GM12892 (cell line): ENCODE results near the gene EXD3.
"Not testable (repeated sequence)": the region's sequence is repeated elsewhere in the genome, so short reads cannot be mapped to it uniquely, and the experiment has no call there.

Experiments
- DNase-seq: peaks from one replicate; pipeline ENCODE4 v3.0.0; 2011; ENCODE audit not compliant: insufficient read length
- FAIRE-seq: peaks from 2 replicates; lab custom pipeline; 2011; peaks lifted over from hg19 to GRCh38; lab: Jason Lieb, UNC
- POLR2A ChIP-seq: IDR thresholded peaks from 2 replicates; pipeline ENCODE4 v1.6.1; 2011; ENCODE audit warnings: low read depth, low read length, control low read depth
- POLR2AphosphoS5 ChIP-seq: IDR thresholded peaks from 2 replicates; pipeline ENCODE4 v1.6.1; 2011; ENCODE audit warnings: low read depth, low read length, control low read depth
- TAF1 ChIP-seq: IDR thresholded peaks from 2 replicates; pipeline ENCODE4 v1.6.1; 2011; ENCODE audit warnings: low read depth, mild to moderate bottlenecking, control low read depth, low read length, borderline replicate concordance

The EXD3 gene

DNA sequence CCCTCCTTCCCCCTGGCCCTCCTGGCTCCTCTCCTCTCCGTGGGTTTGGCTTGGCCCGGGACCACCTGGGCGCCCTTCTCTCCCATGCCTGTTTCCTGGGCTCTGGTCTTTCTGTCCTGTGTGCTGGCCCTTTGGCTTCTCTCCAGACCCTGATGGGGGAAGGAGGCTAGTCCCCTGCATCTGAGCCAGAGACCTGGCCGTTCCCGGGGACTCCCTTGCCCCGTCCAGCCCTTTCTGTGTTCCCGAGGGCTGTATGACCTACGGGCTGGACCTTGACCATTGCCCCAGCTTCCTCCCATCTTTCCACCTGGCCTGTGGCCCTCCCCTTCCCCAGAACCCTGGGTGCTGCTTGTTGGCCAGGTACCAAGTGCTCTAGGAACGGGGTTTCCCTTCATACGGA is 159.5 kb downstream of the EXD3 start:
- FAIRE-seq: no peak
- DNase-seq: no peak
- TF ChIP-seq TAF1: no peak
- no peak for TF ChIP-seq POLR2A
- no peak for TF ChIP-seq POLR2AphosphoS5

DNA sequence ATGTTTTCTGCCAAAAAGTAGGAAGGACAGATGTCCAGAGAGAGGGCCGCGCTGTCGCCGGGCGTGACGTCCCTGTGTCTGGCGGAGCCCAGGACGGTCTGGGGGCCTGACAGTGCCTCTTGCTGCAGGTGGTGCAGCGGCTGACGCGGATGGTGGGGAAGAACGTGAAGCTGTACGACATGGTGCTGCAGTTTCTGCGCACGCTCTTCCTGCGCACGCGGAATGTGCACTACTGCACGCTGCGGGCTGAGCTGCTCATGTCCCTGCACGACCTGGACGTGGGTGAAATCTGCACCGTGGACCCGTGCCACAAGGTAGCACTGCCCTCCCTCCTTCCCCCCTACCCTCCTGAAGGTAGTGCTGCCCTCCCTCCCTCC is 160.1 kb downstream of the EXD3 start:
- no peak for FAIRE-seq
- no peak for TF ChIP-seq TAF1
- TF ChIP-seq POLR2AphosphoS5: no peak
- TF ChIP-seq POLR2A: no peak; the same call in 1 of the 2 replicates

DNA sequence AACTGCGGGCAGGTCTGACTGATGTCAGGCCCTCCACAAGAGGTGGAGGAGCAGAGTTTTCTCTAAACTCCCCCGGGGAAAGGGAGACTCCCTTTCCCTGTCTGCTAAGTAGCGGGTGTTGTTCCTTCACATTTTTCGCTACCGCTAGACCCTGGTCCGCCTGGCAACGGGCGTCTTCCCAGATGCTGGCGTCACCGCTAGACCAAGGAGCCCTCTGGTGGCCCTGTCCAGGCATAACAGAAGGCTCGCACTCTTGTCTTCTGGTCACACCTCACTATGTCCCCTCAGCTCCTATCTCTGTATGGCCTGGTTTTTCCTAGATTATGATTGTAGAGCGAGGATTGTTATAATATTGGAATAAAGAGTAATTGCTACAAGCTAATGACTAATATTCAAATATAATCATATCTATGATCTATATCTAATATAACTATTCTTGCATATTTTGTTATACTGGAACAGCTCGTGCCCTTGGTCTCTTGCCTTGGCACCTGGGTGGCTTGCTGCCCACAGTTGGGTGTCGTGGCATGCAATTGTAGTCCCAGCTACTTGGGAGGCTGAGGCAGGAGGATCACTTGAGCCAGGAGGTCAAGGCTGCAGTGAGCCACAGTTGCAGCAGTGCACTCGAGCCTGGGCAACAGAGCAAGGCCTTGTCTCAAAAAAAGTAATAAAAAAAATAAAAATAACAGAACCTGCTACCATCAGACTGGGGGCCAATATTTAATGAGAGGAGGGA is 160.6 kb downstream of the EXD3 start:
- not testable (repeated sequence) for DNase-seq, FAIRE-seq

More for the DNA sequence above, 160.1 kb downstream of the EXD3 start:
- no peak for DNase-seq
